ENCODE measurements around the gene TMPRSS15.

DNA sequence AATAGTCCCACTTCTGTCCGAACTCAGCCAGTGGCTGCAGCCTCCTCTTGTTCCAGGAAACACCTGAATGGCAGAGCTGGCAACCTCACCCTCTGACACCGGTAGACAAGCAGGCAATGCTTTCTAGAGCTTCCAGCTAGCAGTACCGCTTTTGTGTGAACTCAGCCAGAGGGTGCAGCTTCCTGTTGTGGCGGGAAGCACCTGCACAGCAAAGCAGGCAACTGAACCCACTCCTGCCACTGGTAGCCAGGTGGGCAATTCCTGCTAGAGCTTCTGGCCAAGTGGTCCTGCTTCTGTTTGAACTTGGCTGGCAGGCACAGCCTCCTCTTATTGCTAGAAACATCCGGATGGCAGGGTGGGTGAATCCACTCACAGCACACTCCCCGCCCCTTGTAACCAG lies 40.1 kb upstream of the TMPRSS15 start:
- TF ChIP-seq, protein P1, sequence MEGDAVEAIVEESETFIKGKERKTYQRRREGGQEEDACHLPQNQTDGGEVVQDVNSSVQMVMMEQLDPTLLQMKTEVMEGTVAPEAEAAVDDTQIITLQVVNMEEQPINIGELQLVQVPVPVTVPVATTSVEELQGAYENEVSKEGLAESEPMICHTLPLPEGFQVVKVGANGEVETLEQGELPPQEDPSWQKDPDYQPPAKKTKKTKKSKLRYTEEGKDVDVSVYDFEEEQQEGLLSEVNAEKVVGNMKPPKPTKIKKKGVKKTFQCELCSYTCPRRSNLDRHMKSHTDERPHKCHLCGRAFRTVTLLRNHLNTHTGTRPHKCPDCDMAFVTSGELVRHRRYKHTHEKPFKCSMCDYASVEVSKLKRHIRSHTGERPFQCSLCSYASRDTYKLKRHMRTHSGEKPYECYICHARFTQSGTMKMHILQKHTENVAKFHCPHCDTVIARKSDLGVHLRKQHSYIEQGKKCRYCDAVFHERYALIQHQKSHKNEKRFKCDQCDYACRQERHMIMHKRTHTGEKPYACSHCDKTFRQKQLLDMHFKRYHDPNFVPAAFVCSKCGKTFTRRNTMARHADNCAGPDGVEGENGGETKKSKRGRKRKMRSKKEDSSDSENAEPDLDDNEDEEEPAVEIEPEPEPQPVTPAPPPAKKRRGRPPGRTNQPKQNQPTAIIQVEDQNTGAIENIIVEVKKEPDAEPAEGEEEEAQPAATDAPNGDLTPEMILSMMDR (optimal IDR thresholded peaks at IDR 0.05 in 1 of 3, IDR thresholded peaks at IDR 0.05 in 1 of 3, conservative IDR thresholded peaks at IDR 0.05 in 1 of 3; ENCODE audit: extremely low read depth in 1 of 3, insufficient read depth in 2 of 3, low read length in 3 of 3): no peak
- no peak for TF ChIP-seq EZH2 (IDR thresholded peaks at IDR 0.05; ENCODE audit: low read length)

Data from keratinocyte (primary cell).